Trophoblast cell (in vitro differentiated cells and primary cell): ENCODE data around the gene TEX54.

ENCODE experiments used
- DNase-seq, 2 donors: peaks; one replicate each; pipeline ENCODE4 v3.0.0-alpha.2; 2016
- H2AFZ ChIP-seq: 2 replicates; pipeline ENCODE4 v1.6.1; 2013; ENCODE audit warnings: low read length, moderate library complexity, mild to moderate bottlenecking; ENCODE audit not compliant: insufficient read depth, poor library complexity
- H2AK5ac ChIP-seq: 2 replicates; pipeline ENCODE4 v1.6.1; 2013; ENCODE audit warnings: mild to moderate bottlenecking, low read length
- H2BK120ac ChIP-seq: 2 replicates; pipeline ENCODE4 v1.6.1; 2013; ENCODE audit warnings: low read length, mild to moderate bottlenecking, moderate library complexity; ENCODE audit not compliant: insufficient read depth, poor library complexity
- H2BK12ac ChIP-seq: 2 replicates; pipeline ENCODE4 v1.6.1; 2013; ENCODE audit warnings: mild to moderate bottlenecking, low read length, moderate library complexity
- H2BK5ac ChIP-seq: 2 replicates; pipeline ENCODE4 v1.6.1; 2013; ENCODE audit warnings: low read length, low read depth, moderate library complexity, mild to moderate bottlenecking; ENCODE audit not compliant: poor library complexity
- H3K14ac ChIP-seq: 2 replicates; pipeline ENCODE4 v1.6.1; 2013; ENCODE audit warnings: mild to moderate bottlenecking, low read length
- H3K18ac ChIP-seq: 2 replicates; pipeline ENCODE4 v1.6.1; 2013; ENCODE audit warnings: mild to moderate bottlenecking, low read length
- H3K23ac ChIP-seq: 2 replicates; pipeline ENCODE4 v1.6.1; 2013; ENCODE audit warnings: low read length
- H3K27ac ChIP-seq: 2 replicates; pipeline ENCODE4 v1.5.1; 2013; ENCODE audit warnings: low read depth, mild to moderate bottlenecking, inconsistent platforms, low read length, moderate library complexity
- H3K27me3 ChIP-seq: 2 replicates; pipeline ENCODE4 v1.6.1; 2013; ENCODE audit warnings: inconsistent platforms, mild to moderate bottlenecking, low read length, moderate library complexity; ENCODE audit not compliant: insufficient read depth
- H3K36me3 ChIP-seq, 2 experiments: 1 replicate in 1 of 2; 2 replicates in 1 of 2; pipeline ENCODE4 v1.6.1; 2013; ENCODE audit warnings: low read length in 2 of 2, mild to moderate bottlenecking in 2 of 2, moderate library complexity in 1 of 2; ENCODE audit not compliant: insufficient read depth in 2 of 2, control insufficient read depth in 1 of 2
- H3K4ac ChIP-seq: 2 replicates; pipeline ENCODE4 v1.6.1; 2013; ENCODE audit warnings: low read depth, mild to moderate bottlenecking, low read length, moderate library complexity
- H3K4me1 ChIP-seq, 2 experiments: 1 replicate in 1 of 2; 2 replicates in 1 of 2; pipeline ENCODE4 v1.6.1; 2013; ENCODE audit warnings: low read length in 2 of 2, mild to moderate bottlenecking in 2 of 2, moderate library complexity in 1 of 2; ENCODE audit not compliant: insufficient read depth in 2 of 2, control insufficient read depth in 1 of 2
- H3K4me2 ChIP-seq: 2 replicates; pipeline ENCODE4 v1.6.1; 2013; ENCODE audit warnings: inconsistent platforms, mild to moderate bottlenecking, low read length, moderate library complexity
- H3K4me3 ChIP-seq: 2 replicates; pipeline ENCODE4 v1.5.1; 2013; ENCODE audit warnings: mild to moderate bottlenecking, low read depth, low read length, inconsistent platforms
- H3K79me1 ChIP-seq: one replicate; pipeline ENCODE4 v1.6.1; 2013; ENCODE audit warnings: low read length
- H3K79me2 ChIP-seq: 2 replicates; pipeline ENCODE4 v1.6.1; 2013; ENCODE audit warnings: low read length, mild to moderate bottlenecking; ENCODE audit not compliant: control insufficient read depth, insufficient read depth, poor library complexity
- H3K9ac ChIP-seq: 2 replicates; pipeline ENCODE4 v1.6.1; 2013; ENCODE audit warnings: mild to moderate bottlenecking, low read length
- H3K9me3 ChIP-seq: 2 replicates; pipeline ENCODE4 v1.6.1; 2013; ENCODE audit warnings: low read depth, mild to moderate bottlenecking, control low read depth, inconsistent platforms, low read length; ENCODE audit not compliant: insufficient read depth
- H4K12ac ChIP-seq: 2 replicates; pipeline ENCODE4 v1.6.1; 2013; ENCODE audit warnings: low read depth, mild to moderate bottlenecking, low read length, moderate library complexity
- H4K8ac ChIP-seq: 2 replicates; pipeline ENCODE4 v1.6.1; 2013; ENCODE audit warnings: low read depth, mild to moderate bottlenecking, low read length, moderate library complexity
- H4K91ac ChIP-seq: one replicate; pipeline ENCODE4 v1.6.1; 2013; ENCODE audit warnings: low read depth, mild to moderate bottlenecking, low read length, moderate library complexity
- WGBS: extraction: QIAGEN DNeasy Blood & Tissue Kit; methylation state at CpG from one replicate; pipeline ENCODE4 v1.1.7; 2013; ENCODE audit warnings: missing lambda C conversion rate; ENCODE audit not compliant: insufficient read length, insufficient coverage; ENCODE audit errors: extremely low coverage; 5-methylcytosine and 5-hydroxymethylcytosine counted together

The TEX54 gene

DNA sequence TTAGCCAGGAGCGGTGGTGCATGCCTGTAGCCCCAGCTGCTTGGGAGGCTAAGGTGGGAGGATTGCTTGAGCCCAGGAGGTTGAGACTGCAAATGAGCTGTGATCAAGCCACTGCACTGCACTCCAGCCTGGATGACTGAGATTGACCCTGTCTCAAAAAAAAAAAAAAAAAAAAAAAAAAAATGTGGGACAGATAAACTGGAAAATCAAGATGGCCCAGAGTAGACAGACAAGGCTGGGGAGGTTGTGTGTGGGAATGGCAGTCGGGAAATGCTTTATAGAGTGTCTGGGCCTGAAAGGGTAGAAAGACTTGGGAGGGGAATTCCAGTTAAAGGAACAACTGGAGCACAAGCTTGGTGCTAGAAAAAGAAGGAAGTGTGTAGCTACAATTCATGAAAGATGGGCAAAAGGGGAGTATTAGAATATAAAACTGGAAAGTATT is 24.9 kb upstream of the TEX54 start:
- Histone ChIP-seq H3K9me3 (no peaks in the 10 kb centered on the region), H3K79me2 (peaks cover 19% of the 10 kb centered on the region), H3K9ac (no peak overlapping the region), H3K27ac (peak overlapping the region; percentile 92), H2AK5ac (no peak overlapping the region), H3K36me3 (peaks cover 0 to 19% of the 10 kb centered on the region in 2 experiments), H4K8ac (peak overlapping the region; percentile 61), H3K4ac (no peak overlapping the region), H3K27me3 (no peaks in the 10 kb centered on the region), H4K91ac (peak overlapping the region; percentile 74), H2BK5ac (peak overlapping the region; percentile 75), H2BK120ac (peak overlapping the region; percentile 48), H3K23ac (no peak overlapping the region), H3K14ac (peak overlapping the region; percentile 80), H3K79me1 (peaks cover 24% of the 10 kb centered on the region), H3K4me2 (peak overlapping the region; percentile 71), H2AFZ (no peak overlapping the region), H3K18ac (no peak overlapping the region), H3K4me1 (peaks cover 12 to 25% of the 10 kb centered on the region in 2 experiments), H4K12ac (no peak overlapping the region), H2BK12ac (peak overlapping the region; percentile 52), H3K4me3 (no peak overlapping the region)
- WGBS: no CpG with 5 or more reads among the region's 2 CpGs
- peak; percentile 86 to 94 for DNase-seq

DNA sequence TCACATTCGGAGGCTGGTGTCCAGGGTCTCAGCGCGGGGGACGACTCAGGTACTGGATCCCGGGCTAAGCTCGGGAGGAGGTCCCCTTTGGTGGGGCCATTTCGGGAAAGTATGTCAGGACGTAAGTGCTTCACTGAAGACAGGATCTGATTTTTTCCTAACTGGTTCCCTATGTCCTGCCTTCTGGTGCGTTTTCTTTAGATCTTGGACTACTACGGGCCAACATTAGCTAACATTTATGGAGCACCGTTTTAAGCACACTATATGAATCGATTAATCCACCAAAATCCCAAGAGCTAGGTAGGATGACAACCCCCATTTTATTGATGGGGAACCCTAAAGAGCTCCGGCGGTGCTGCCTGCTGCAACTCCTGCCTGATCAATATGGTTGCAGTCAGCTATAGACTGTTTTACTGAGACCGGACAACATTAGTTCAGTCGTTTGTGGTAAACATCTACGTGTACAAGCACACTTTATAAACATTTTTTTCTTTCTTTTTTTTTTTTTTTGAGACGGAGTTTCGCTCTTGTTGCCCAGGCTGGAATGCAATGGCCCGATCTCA is 23.8 kb upstream of the TEX54 start:
- peak overlapping the region; percentile 92 for H4K12ac ChIP-seq
- H3K36me3 ChIP-seq: peaks cover 3 to 29% of the 10 kb centered on the region in 2 experiments
- peak overlapping the region; percentile 48 for H3K4ac ChIP-seq
- peak overlapping the region; percentile 28 for H2BK12ac ChIP-seq
- peak overlapping the region; percentile 77 for H2BK5ac ChIP-seq
- peak in 1 of 2 donors; percentile 24 for DNase-seq
- H3K4me2 ChIP-seq: peak overlapping the region; percentile 71
- peak overlapping the region; percentile 74 for H3K4me3 ChIP-seq
- H3K79me1 ChIP-seq: peaks cover 22% of the 10 kb centered on the region
- no peaks in the 10 kb centered on the region for H3K27me3 ChIP-seq
- peak overlapping the region; percentile 39 for H4K8ac ChIP-seq
- peak overlapping the region; percentile 78 for H3K9ac ChIP-seq
- H2AK5ac ChIP-seq: peak overlapping the region; percentile 57
- WGBS: no CpG with 5 or more reads among the region's 20 CpGs
- H2AFZ ChIP-seq: peak overlapping the region; percentile 21
- H3K79me2 ChIP-seq: peaks cover 17% of the 10 kb centered on the region
- peak overlapping the region; percentile 84 for H2BK120ac ChIP-seq
- peak overlapping the region; percentile 73 for H3K18ac ChIP-seq
- H3K9me3 ChIP-seq: no peaks in the 10 kb centered on the region
- peak overlapping the region; percentile 92 for H3K27ac ChIP-seq
- H4K91ac ChIP-seq: peak overlapping the region; percentile 94
- H3K4me1 ChIP-seq: peaks cover 12 to 20% of the 10 kb centered on the region in 2 experiments
- H3K14ac ChIP-seq: peak overlapping the region; percentile 43
- no peak overlapping the region for H3K23ac ChIP-seq

DNA sequence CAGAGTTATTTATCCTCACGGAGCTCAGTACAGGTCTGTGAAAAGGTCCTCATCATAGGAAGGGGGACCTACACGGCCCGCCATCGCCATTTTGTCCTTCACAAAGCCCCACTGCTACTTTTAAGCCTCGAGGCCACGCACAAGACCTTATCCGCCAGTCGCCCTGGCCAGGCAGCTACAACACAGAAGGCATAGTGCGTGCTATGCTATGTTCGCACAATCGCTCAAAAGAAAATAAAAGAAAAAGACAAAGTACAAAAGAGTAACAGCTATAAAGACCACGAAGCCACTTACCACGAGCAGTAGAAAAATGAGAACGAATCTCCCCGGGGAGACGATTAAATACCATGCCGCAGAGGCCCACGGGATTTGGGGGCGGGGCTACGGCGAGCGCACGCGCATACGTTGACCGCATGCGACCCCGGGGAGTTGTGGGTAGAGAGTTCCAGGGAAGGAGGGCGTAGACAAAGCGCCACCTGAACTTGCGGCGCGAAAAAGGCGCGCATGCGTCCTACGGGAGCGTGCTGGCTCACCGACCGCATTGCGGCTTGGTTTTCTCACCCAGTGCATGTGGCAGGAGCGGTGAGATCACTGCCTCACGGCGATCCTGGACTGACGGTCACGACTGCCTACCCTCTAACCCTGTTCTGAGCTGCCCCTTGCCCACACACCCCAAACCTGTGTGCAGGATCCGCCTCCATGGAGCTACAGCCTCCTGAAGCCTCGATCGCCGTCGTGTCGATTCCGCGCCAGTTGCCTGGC is 23.1 kb upstream of the TEX54 start:
- peak overlapping the region; percentile 28 for H2BK12ac ChIP-seq
- H2AFZ ChIP-seq: peak overlapping the region; percentile 21
- peak overlapping the region; percentile 88 for H3K14ac ChIP-seq
- no peaks in the 10 kb centered on the region for H3K9me3 ChIP-seq
- H4K8ac ChIP-seq: peak overlapping the region; percentile 68
- H2BK5ac ChIP-seq: peak overlapping the region; percentile 77
- H3K27ac ChIP-seq: peak overlapping the region; percentile 92
- H3K36me3 ChIP-seq: peaks cover 4 to 30% of the 10 kb centered on the region in 2 experiments
- peak overlapping the region; percentile 90 for H3K4me3 ChIP-seq
- H3K4me2 ChIP-seq: peak overlapping the region; percentile 85
- peak; percentile 99 to 100 for DNase-seq
- peaks cover 12 to 20% of the 10 kb centered on the region in 2 experiments for H3K4me1 ChIP-seq
- no peaks in the 10 kb centered on the region for H3K27me3 ChIP-seq
- WGBS: no CpG with 5 or more reads among the region's 54 CpGs
- H2AK5ac ChIP-seq: peak overlapping the region; percentile 79
- no peak overlapping the region for H3K23ac ChIP-seq
- peak overlapping the region; percentile 95 for H3K4ac ChIP-seq
- H3K79me2 ChIP-seq: peaks cover 17% of the 10 kb centered on the region
- H3K18ac ChIP-seq: peak overlapping the region; percentile 73
- peak overlapping the region; percentile 98 for H3K9ac ChIP-seq
- peaks cover 22% of the 10 kb centered on the region for H3K79me1 ChIP-seq
- H4K12ac ChIP-seq: peak overlapping the region; percentile 92
- peak overlapping the region; percentile 84 for H2BK120ac ChIP-seq
- H4K91ac ChIP-seq: peak overlapping the region; percentile 94

DNA sequence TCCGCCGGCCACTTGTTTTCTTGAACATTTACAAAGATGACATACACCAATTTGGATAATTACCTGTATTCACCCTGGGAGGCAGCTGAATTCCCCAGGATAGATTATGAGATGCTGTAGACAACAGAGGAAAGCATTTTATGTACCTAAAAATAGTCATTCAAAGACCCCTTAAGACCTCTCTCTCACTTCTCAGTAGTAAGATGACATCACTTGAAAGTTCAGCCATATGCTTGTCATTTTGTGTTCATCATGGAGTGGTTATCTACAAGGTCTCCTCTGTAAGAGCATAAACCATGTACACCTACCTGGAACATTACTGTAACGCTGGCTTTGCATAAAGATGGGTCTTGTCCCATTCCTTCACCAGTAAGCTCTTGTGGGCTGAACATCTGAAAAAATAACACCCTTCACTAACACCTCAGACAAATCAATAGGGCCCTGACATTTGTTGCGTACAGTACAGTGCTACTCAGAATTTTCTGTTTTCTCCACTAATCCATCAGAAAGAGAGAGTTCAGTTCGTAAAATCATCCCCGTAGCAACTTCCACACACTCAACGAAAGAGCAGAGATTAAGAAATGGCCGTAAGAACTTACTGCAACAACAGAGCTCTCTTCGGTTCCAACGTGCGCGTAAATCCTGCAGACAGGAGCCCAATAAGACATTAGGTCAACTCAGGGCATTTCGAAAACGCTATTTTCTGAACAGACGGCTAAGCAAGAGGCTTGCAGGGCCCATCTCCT is 22.4 kb upstream of the TEX54 start:
- Histone ChIP-seq H2BK120ac (peak overlapping the region; percentile 69), H3K79me2 (peaks cover 17% of the 10 kb centered on the region), H3K18ac (peak overlapping the region; percentile 68), H4K8ac (peak overlapping the region; percentile 68), H3K14ac (peak overlapping the region; percentile 88), H4K91ac (peak overlapping the region; percentile 83), H3K79me1 (peaks cover 22% of the 10 kb centered on the region), H3K23ac (no peak overlapping the region), H3K9me3 (no peaks in the 10 kb centered on the region), H3K4ac (peak overlapping the region; percentile 95), H2AFZ (no peak overlapping the region), H3K4me3 (peak overlapping the region; percentile 90), H3K27me3 (no peaks in the 10 kb centered on the region), H3K4me2 (peak overlapping the region; percentile 85), H2BK5ac (peak overlapping the region; percentile 70), H3K27ac (peak overlapping the region; percentile 55), H3K9ac (peak overlapping the region; percentile 98), H2BK12ac (peak overlapping the region; percentile 20), H3K36me3 (peaks cover 4 to 30% of the 10 kb centered on the region in 2 experiments), H2AK5ac (peak overlapping the region; percentile 79), H3K4me1 (peaks cover 9 to 19% of the 10 kb centered on the region in 2 experiments), H4K12ac (peak overlapping the region; percentile 37)
- no CpG with 5 or more reads among the region's 15 CpGs for WGBS
- DNase-seq: no peak
